ENCODE data around the gene MGAT4A. TPM values are rescaled to one million over a fixed set of nuclear protein-coding genes. Genes with fewer than 3 reads are reported as not detected.

Gene MGAT4A
- 100 to 1,000 TPM in 1 of 2 experiments, 10 to 100 TPM in 1; 93.9 to 109 TPM for total RNA-seq

- no peaks in the 10 kb centered on the region for H3K27me3 Mint-ChIP-seq
- CTCF ChIA-PET = interaction anchor here (0.9 to 4.7 kb wide), 11 partner anchors 12 to 90 kb away, joined by 3 to 25 read pairs (median 4); no protein-coding TSS in a partner anchor
- peak; percentile 82 for DNase-seq
- peak within 1 kb of the TSS; percentile 94 for H3K4me3 Mint-ChIP-seq
- H3K9me3 Mint-ChIP-seq = peaks cover 8% of the 10 kb centered on the region
- POLR2A ChIA-PET = interaction anchor here (0.5 to 2.1 kb wide), 3 partner anchors 9 to 55 kb away, joined by 3 to 13 read pairs (median 4); no protein-coding TSS in a partner anchor
- H3K36me3 Mint-ChIP-seq (ENCODE audit: low read depth) = peaks cover 40% of the 10 kb centered on the region
- peaks cover 59% of the 10 kb centered on the region for H3K4me1 Mint-ChIP-seq
- peak within 1 kb of the TSS; percentile 95 for H3K27ac Mint-ChIP-seq
Observed at GRCh38 chr2:98731041-98731893, at the start of gene MGAT4A. MGAT4A (minus strand) TSS chr2:98731132; CDS start chr2:98726332, 4,800 bp downstream.

- Mint-ChIP-seq H3K36me3 (ENCODE audit: low read depth) (peaks cover 8% of the 10 kb centered on the region), H3K27me3 (no peaks in the 10 kb centered on the region), H3K27ac (no peak overlapping the region), H3K9me3 (peaks cover 11% of the 10 kb centered on the region), H3K4me1 (peaks cover 12% of the 10 kb centered on the region), H3K4me3 (no peak overlapping the region)
- ChIA-PET POLR2A (no interaction called here), CTCF (interaction anchor here (0.7 to 3.8 kb wide), 3 partner anchors 10 to 130 kb away, joined by 4 to 19 read pairs (median 9); no protein-coding TSS in a partner anchor)
- DNase-seq = no peak
Observed at GRCh38 chr2:98778741-98779483, 48.0 kb upstream of the MGAT4A start.

- H3K36me3 Mint-ChIP-seq (ENCODE audit: low read depth) = peaks cover 8% of the 10 kb centered on the region
- peaks cover 11% of the 10 kb centered on the region for H3K9me3 Mint-ChIP-seq
- POLR2A ChIA-PET = no interaction called here
- no peak for DNase-seq
- H3K27ac Mint-ChIP-seq = no peak overlapping the region
- H3K27me3 Mint-ChIP-seq = no peaks in the 10 kb centered on the region
- peaks cover 20% of the 10 kb centered on the region for H3K4me1 Mint-ChIP-seq
- no peak overlapping the region for H3K4me3 Mint-ChIP-seq
- CTCF ChIA-PET = interaction anchor here (1.6 to 3.8 kb wide), 3 partner anchors 11 to 129 kb away, joined by 5 to 19 read pairs (median 9); no protein-coding TSS in a partner anchor
Observed at GRCh38 chr2:98778151-98778550, 47.2 kb upstream of the MGAT4A start.

GRCh38 chr2:98777710-98778109 is 46.8 kb upstream of the MGAT4A start:
- H3K27ac Mint-ChIP-seq = no peak overlapping the region
- peaks cover 24% of the 10 kb centered on the region for H3K4me1 Mint-ChIP-seq
- POLR2A ChIA-PET = no interaction called here
- DNase-seq = no peak
- H3K36me3 Mint-ChIP-seq (ENCODE audit: low read depth) = peaks cover 8% of the 10 kb centered on the region
- peaks cover 11% of the 10 kb centered on the region for H3K9me3 Mint-ChIP-seq
- CTCF ChIA-PET = interaction anchor here (1.6 to 3.8 kb wide), 3 partner anchors 12 to 128 kb away, joined by 5 to 19 read pairs (median 9); no protein-coding TSS in a partner anchor
- no peak overlapping the region for H3K4me3 Mint-ChIP-seq
- H3K27me3 Mint-ChIP-seq = no peaks in the 10 kb centered on the region

- ChIA-PET CTCF (interaction anchor here (1.4 to 3.8 kb wide), 3 partner anchors 12 to 128 kb away, joined by 3 to 9 read pairs (median 5); no protein-coding TSS in a partner anchor), POLR2A (no interaction called here)
- Mint-ChIP-seq H3K4me3 (no peak overlapping the region), H3K36me3 (ENCODE audit: low read depth) (peaks cover 4% of the 10 kb centered on the region), H3K9me3 (peaks cover 6% of the 10 kb centered on the region), H3K4me1 (peaks cover 30% of the 10 kb centered on the region), H3K27ac (no peak overlapping the region), H3K27me3 (no peaks in the 10 kb centered on the region)
- no peak for DNase-seq
Observed at GRCh38 chr2:98777076-98777475, 46.1 kb upstream of the MGAT4A start.

- no peak for DNase-seq
- CTCF ChIA-PET = interaction anchor here (0.7 to 3.8 kb wide), 4 partner anchors 9 to 127 kb away, joined by 3 to 9 read pairs (median 6); no protein-coding TSS in a partner anchor
- Mint-ChIP-seq H3K27ac (no peak overlapping the region), H3K9me3 (no peaks in the 10 kb centered on the region), H3K4me1 (peaks cover 38% of the 10 kb centered on the region), H3K4me3 (no peak overlapping the region), H3K36me3 (ENCODE audit: low read depth) (no peaks in the 10 kb centered on the region), H3K27me3 (no peaks in the 10 kb centered on the region)
- POLR2A ChIA-PET = no interaction called here
Observed at GRCh38 chr2:98776136-98776535, 45.2 kb upstream of the MGAT4A start.

GRCh38 chr2:98775146-98775986 is 44.4 kb upstream of the MGAT4A start:
- ChIA-PET CTCF (interaction anchor here (0.7 to 3.8 kb wide), 7 partner anchors 10 to 1054 kb away, joined by 3 to 9 read pairs (median 6); no protein-coding TSS in a partner anchor), POLR2A (no interaction called here)
- no peak for DNase-seq
- no peak overlapping the region for H3K4me3 Mint-ChIP-seq
- H3K27me3 Mint-ChIP-seq = no peaks in the 10 kb centered on the region
- H3K27ac Mint-ChIP-seq = no peak overlapping the region
- no peaks in the 10 kb centered on the region for H3K36me3 Mint-ChIP-seq (ENCODE audit: low read depth)
- no peaks in the 10 kb centered on the region for H3K9me3 Mint-ChIP-seq
- H3K4me1 Mint-ChIP-seq = peaks cover 43% of the 10 kb centered on the region

GRCh38 chr2:98773907-98774306 is 43.0 kb upstream of the MGAT4A start:
- ChIA-PET CTCF (interaction anchor here (1.0 to 1.2 kb wide), 3 partner anchors 9 to 42 kb away, joined by 3 to 5 read pairs (median 4); no protein-coding TSS in a partner anchor), POLR2A (no interaction called here)
- Mint-ChIP-seq H3K4me3 (no peak overlapping the region), H3K27me3 (no peaks in the 10 kb centered on the region), H3K4me1 (peaks cover 56% of the 10 kb centered on the region), H3K9me3 (no peaks in the 10 kb centered on the region), H3K27ac (peak overlapping the region; percentile 97), H3K36me3 (ENCODE audit: low read depth) (peaks cover 2% of the 10 kb centered on the region)
- no peak for DNase-seq

- H3K36me3 Mint-ChIP-seq (ENCODE audit: low read depth) = peaks cover 9% of the 10 kb centered on the region
- ChIA-PET CTCF (interaction anchor here (1.2 kb wide), 2 partner anchors 9 to 41 kb away, joined by 4 to 5 read pairs; no protein-coding TSS in a partner anchor), POLR2A (no interaction called here)
- H3K27ac Mint-ChIP-seq = peak overlapping the region; percentile 97
- H3K4me1 Mint-ChIP-seq = peaks cover 63% of the 10 kb centered on the region
- DNase-seq = no peak
- H3K4me3 Mint-ChIP-seq = peak overlapping the region; percentile 91
- H3K27me3 Mint-ChIP-seq = no peaks in the 10 kb centered on the region
- H3K9me3 Mint-ChIP-seq = no peaks in the 10 kb centered on the region
Observed at GRCh38 chr2:98773169-98773568, 42.2 kb upstream of the MGAT4A start.

GRCh38 chr2:98772536-98772935 is 41.6 kb upstream of the MGAT4A start:
- Mint-ChIP-seq H3K27ac (peak overlapping the region; percentile 97), H3K36me3 (ENCODE audit: low read depth) (peaks cover 11% of the 10 kb centered on the region), H3K9me3 (no peaks in the 10 kb centered on the region), H3K4me3 (peak overlapping the region; percentile 91), H3K4me1 (peaks cover 69% of the 10 kb centered on the region), H3K27me3 (no peaks in the 10 kb centered on the region)
- POLR2A ChIA-PET = no interaction called here
- CTCF ChIA-PET = interaction anchor here (0.9 to 1.4 kb wide), 4 partner anchors 11 to 308 kb away, joined by 3 read pairs; no protein-coding TSS in a partner anchor
- no peak for DNase-seq

GRCh38 chr2:98771721-98772524 is 41.0 kb upstream of the MGAT4A start:
- peaks cover 73% of the 10 kb centered on the region for H3K4me1 Mint-ChIP-seq
- no peaks in the 10 kb centered on the region for H3K9me3 Mint-ChIP-seq
- H3K27ac Mint-ChIP-seq = peak overlapping the region; percentile 97
- DNase-seq = peak; percentile 84
- CTCF ChIA-PET = interaction anchor here (0.8 to 1.8 kb wide), 14 partner anchors 10 to 307 kb away, joined by 3 to 6 read pairs (median 3); no protein-coding TSS in a partner anchor
- H3K36me3 Mint-ChIP-seq (ENCODE audit: low read depth) = peaks cover 14% of the 10 kb centered on the region
- peak overlapping the region; percentile 91 for H3K4me3 Mint-ChIP-seq
- no peaks in the 10 kb centered on the region for H3K27me3 Mint-ChIP-seq
- POLR2A ChIA-PET = interaction anchor here (0.6 to 1.8 kb wide), 8 partner anchors 10 to 115 kb away, joined by 3 to 13 read pairs (median 3); partner anchors contain the start of gene MGAT4A

Data from activated CD4-positive, alpha-beta T cell treated with anti-CD3 and anti-CD28 coated beads, Interleukin-2, amount 10 ng/mL, durations not matched to agents 7 days and 5 days (primary cell).